K562 (cell line): Measurements from ENCODE around the gene FNBP1. TPM values are rescaled to one million over a fixed set of nuclear protein-coding genes. Genes with fewer than 3 reads are reported as not detected.

Experiments
- ARID1B ChIP-seq: fragments of 450-650 bp; IDR thresholded peaks from 2 replicates; pipeline ENCODE4 v1.6.1; 2016; ENCODE audit warnings: antibody characterized with exemption, mild to moderate bottlenecking, inconsistent platforms
- CGGBP1 ChIP-seq: fragments of 250-450 bp; sonication (Bioruptor Pico); IDR thresholded peaks from 2 replicates; pipeline ENCODE4 v1.9.0; 2021; ENCODE audit warnings: mild to moderate bottlenecking
- CUX1 ChIP-seq: fragments of 200-800 bp; sonication (Bioruptor generic); IDR thresholded peaks from 2 replicates; pipeline ENCODE4 v1.6.1; 2016; ENCODE audit warnings: missing genetic modification characterization, missing compliant biosample characterization
- FOXP4 ChIP-seq: sonication (generic); formaldehyde crosslinking; IDR thresholded peaks from 2 replicates; pipeline ENCODE4 v1.8.0; 2022; ENCODE audit warnings: mild to moderate bottlenecking, missing genetic modification reagents, borderline replicate concordance
- HDAC1 ChIP-seq, 2 experiments: fragments of 450-650 bp; IDR thresholded peaks; 2 replicates each; pipeline ENCODE4 v1.6.1; 2016 to 2017; ENCODE audit warnings: inconsistent platforms in 1 of 2, mild to moderate bottlenecking in 1 of 2, moderate library complexity in 1 of 2
- KDM4B ChIP-seq, 2 experiments: fragments of 450-650 bp in 1 of 2; sonication (generic) in 1 of 2; IDR thresholded peaks; 2 replicates each; pipeline ENCODE4 v1.6.1; 2016 to 2017; ENCODE audit warnings: borderline replicate concordance in 2 of 2, antibody characterized with exemption in 1 of 2, low read depth in 1 of 2, mild to moderate bottlenecking in 1 of 2
- MIER1 ChIP-seq: fragments of 450-650 bp; IDR thresholded peaks from 2 replicates; pipeline ENCODE4 v1.6.1; 2016; ENCODE audit warnings: antibody characterized with exemption, mild to moderate bottlenecking, low read depth
- MITF ChIP-seq: IDR thresholded peaks from 2 replicates; pipeline ENCODE4 v1.6.1; 2014; ENCODE audit warnings: antibody characterized with exemption
- MYNN ChIP-seq, 2 experiments: sonication (generic); formaldehyde crosslinking in 1 of 2; IDR thresholded peaks; 2 replicates each; pipeline versions ENCODE4 v1.5.0 to v1.6.1; 2016 to 2020; ENCODE audit warnings: antibody characterized with exemption in 1 of 2, missing genetic modification reagents in 1 of 2
- NCOA1 ChIP-seq: fragments of 450-650 bp; IDR thresholded peaks from 2 replicates; pipeline ENCODE4 v1.6.1; 2016; ENCODE audit warnings: low read depth
- NCOA4 ChIP-seq: fragments of 450-650 bp; IDR thresholded peaks from 2 replicates; pipeline ENCODE4 v1.6.1; 2018; ENCODE audit warnings: mild to moderate bottlenecking; ENCODE audit not compliant: partially characterized antibody
- PTBP1 ChIP-seq: fragments of 200-400 bp; formaldehyde crosslinking; IDR thresholded peaks from 2 replicates; pipeline ENCODE4 v1.6.1; 2017; ENCODE audit warnings: low read depth, low read length
- TFAP4 ChIP-seq: sonication (generic); formaldehyde crosslinking; IDR thresholded peaks from 2 replicates; pipeline ENCODE4 v1.8.0; 2022; ENCODE audit warnings: missing genetic modification reagents, mild to moderate bottlenecking, moderate library complexity, borderline replicate concordance
- VEZF1 ChIP-seq: fragments of 200-800 bp; sonication (Bioruptor generic); IDR thresholded peaks from 2 replicates; pipeline ENCODE4 v1.6.1; 2017; ENCODE audit warnings: missing genetic modification characterization, missing compliant biosample characterization
- ZC3H8 ChIP-seq: fragments of 450-650 bp; IDR thresholded peaks from 2 replicates; pipeline ENCODE4 v1.6.1; 2017
- ZNF184 ChIP-seq: sonication (generic); formaldehyde crosslinking; IDR thresholded peaks from 2 replicates; pipeline ENCODE4 v1.5.0; 2020; ENCODE audit warnings: missing genetic modification reagents
- polyA plus RNA-seq, 8 experiments: library from polyadenylated mRNA; depleted of rRNA in 4 of 8; stranded (reverse) in 5 of 8; unstranded in 3 of 8; fragments of >200 nt; fragmentation: Nextera tagmentation in 2 of 8; fragmentation: Illumina TruSeq in 1 of 8; extraction: Ambion mirVana in 2 of 8; extraction: Trizol in 1 of 8; gene quantifications; 2 replicates each; pipeline versions ENCODE4 v1.2.1 to v1.2.3, GENCODE V29; 2011 to 2014; ENCODE audit warnings: inconsistent platforms in 1 of 8, missing spikeins in 1 of 8
- total RNA-seq, 7 experiments: library from RNA; depleted of rRNA in 6 of 7; stranded (reverse); fragments of >200 nt in 6 of 7; fragmentation: Illumina TruSeq in 2 of 7; extraction: Trizol in 2 of 7; gene quantifications; 2 replicates each; pipeline versions ENCODE4 v1.2.1 to v1.2.3, GENCODE V29; 2011 to 2021; ENCODE audit warnings: low replicate concordance in 1 of 7

Gene FNBP1
- total and polyA plus RNA-seq, 9 of the 15 experiments (the other 6 are each of a cell fraction or from before 2014, with no cell fraction given) = 1.8 to 14.9 (median 7.6) TPM

GRCh38 chr9:130042885-130043653 is at the start of gene FNBP1 (continued):
- TF ChIP-seq NCOA4 = no peak
- TF ChIP-seq HDAC1 (IDR thresholded peaks at IDR 0.05) = no peak
- TF ChIP-seq MYNN (IDR thresholded peaks at IDR 0.05) = no peak
- no peak for TF ChIP-seq MYNN (CRISPR knock-in tag; IDR thresholded peaks at IDR 0.05)
- TF ChIP-seq FOXP4 = no peak
- TF ChIP-seq ZC3H8 = no peak
- TF ChIP-seq CUX1 (CRISPR knock-in tag) = no peak
- no peak for TF ChIP-seq CGGBP1 (CRISPR knock-in tag)
- TF ChIP-seq TFAP4 (CRISPR knock-in tag) = no peak
- no peak for TF ChIP-seq NCOA1
- TF ChIP-seq PTBP1 = no peak
- TF ChIP-seq VEZF1 = peak; percentile 96
- TF ChIP-seq ZNF184 = no peak
- TF ChIP-seq MIER1 = no peak
- no peak for TF ChIP-seq MITF
- no peak for TF ChIP-seq KDM4B (IDR thresholded peaks at IDR 0.05; ENCODE audit: borderline replicate concordance in 2 of 2, low read depth in 1 of 2)
- no peak for TF ChIP-seq ARID1B
